GM19328 (cell line): ENCODE measurements around the gene KLHL12.

ENCODE experiments used
- ATAC-seq: cut with Tn5 transposase; IDR thresholded peaks from one replicate; pipeline ENCODE4 v1.9.1; 2021; ENCODE audit warnings: mild to moderate bottlenecking, moderate library complexity; ENCODE audit not compliant: unreplicated experiment

The KLHL12 gene

GRCh38 chr1:202844259-202844658 is 82.8 kb downstream of the KLHL12 start:
- no peak for ATAC-seq

- no peak for ATAC-seq
Observed at GRCh38 chr1:202843081-202843480, 84.0 kb downstream of the KLHL12 start.
